NCI-H446 (cell line): ENCODE data around the gene CISH.

Experiments used
- DNase-seq, 2 experiments: peaks; one replicate each; lab custom pipeline; 2025; lab: John Stamatoyannopoulos, UW

CISH gene

DNA sequence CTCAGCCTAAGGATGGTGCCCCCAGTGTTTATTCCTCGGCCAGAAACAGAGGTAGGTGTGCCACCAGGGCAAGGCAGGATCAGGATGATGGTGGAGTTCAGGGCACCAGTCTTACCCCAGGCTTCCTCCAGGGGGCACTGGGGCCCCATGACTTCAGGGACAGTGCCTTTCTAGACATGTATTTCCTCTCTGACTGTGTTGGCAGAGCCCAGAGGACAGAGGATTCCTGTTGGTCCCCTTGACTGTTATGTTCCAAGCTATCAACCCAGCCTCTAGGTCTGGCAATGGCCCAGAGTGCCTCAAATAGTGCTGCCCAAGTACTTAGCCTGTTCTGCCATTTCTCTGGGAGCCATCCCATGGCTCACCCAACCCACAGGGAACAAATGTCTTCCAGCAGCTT lies 39.4 kb downstream of the CISH start:
- peak; percentile 4 to 52 for DNase-seq

DNA sequence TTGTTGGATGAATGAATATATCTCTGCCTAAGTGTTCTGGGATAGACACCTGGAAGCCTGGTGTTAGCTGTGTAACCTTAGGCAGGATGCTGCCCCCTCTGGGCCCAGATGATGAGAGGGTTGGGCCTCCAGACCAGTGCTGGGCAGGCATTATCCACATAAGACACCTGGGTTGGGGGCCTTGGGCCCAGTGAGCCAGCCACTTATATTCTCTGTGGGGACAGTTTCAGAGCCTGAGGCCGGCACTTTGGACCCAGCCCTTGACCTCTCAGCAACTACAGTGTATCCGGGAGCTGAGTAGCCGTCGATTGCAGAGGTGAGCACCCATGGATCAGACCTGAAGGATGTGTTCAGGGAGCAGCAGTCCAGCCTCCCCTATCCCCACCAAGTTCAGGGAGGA lies 40.1 kb downstream of the CISH start:
- DNase-seq: no peak

DNA sequence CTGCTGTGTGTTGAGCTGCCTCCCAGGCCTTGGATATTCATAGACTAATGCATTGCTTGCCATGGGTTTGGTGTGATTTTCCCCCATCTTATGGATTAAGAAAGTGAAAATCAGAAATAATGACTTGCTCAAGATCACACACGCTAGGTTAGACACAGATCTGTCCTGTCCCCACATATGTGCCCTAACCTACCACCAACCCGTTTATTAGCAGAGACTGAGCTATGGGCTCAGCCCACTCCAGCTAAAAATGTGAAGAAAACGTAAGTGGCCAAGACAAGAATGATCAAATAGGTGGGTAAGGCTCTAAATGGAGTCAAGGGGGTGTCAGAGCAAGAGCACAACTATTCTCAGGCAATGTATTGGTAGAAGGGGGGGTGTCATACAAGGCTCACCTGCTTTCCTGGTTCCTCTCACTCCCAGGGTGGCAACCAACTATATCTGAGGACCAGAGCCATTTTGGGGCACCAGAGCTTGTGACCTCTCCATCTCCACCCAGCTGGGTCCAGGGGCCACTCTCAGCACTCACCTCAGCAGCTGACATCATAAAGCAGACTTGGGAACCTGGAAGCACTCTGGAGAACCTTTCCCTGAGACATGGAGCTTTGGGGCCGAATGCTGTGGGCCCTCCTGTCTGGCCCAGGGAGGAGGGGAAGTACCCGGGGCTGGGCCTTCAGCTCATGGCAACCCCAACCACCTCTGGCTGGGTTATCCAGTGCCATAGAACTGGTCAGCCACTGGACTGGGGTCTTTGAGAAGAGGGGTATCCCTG lies 40.9 kb downstream of the CISH start:
- DNase-seq: no peak

DNA sequence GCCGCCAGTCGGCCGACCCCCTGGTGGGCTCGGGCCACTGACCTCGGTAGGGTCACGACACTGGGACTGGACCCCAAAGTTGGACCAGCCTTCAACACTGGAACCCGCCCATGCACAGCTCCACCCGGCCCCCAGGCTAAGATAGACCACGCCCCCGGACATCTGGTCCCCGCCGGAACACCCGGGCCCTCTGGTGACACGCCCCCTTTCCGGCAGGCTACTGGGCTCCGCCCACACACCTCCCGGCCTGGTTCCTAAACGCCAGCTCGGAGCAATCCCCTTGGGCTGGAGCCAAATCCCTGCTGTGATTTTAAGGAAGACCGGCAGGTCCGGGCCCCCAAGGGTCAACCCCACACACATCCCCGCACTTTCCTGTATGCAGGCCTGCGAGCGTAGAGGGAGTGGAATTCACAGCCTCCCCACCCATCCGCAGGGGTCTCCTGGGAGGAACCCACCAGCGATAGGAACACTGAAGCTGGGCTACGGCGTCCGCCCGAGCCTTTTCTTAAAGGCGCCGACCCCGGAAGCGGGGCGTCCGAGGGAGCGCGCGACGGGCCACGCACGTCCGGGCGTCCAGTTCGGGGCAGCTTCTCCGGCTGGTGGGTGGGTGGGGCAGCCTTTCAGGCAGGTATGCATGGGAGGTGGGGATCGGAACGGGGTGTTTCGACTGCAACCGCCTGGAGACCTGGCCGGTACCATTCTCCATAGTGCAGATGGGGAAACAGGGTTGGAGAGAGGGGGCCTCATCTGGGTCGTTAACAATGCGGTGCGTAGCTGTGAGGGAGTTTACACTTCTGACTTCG lies 42.4 kb downstream of the CISH start, which contains the start of gene HEMK1:
Gene HEMK1, plus strand, starts transcription at position 576 of the 803 bp plus-strand sequence. CDS start 1,583 bp downstream, outside the sequence.
- peak; percentile 82 to 91 for DNase-seq

DNA sequence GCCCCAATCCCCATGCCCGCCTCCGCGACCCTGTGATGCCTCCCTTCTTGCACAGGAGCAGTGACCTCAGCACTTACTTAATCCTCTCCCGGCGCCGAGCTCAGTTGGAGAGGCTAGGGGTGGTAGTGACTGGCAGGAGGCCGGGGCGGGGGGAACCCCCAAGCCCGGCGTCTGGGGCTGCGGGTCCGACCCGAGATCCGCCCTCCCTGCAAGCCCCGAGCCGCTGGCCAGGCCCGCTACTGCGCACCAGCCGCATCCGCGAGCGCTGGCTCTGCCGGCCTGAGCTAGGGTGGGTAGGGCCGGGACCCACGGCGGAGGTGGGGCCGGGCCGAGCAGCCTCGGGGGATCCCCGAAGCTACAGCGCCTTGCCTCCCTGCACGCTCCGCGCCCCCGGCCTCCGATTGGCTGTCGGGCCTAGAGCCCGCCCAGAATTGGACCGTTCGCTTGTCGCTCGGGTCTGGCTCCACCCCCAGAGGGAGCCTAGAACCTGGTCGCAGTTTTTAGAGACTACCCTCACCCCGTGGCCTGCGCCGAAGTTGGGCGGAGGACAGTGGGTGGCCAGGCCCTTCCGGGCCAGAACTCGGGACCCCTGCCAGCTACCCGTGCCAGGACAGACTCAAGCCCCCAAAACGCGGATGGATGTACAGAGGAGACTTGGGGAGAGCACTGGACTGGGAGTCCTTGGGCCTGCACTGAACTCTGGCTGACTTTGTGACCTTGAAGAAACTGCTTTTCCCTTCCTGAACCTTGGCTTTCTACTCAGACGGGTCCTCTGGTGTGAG lies 44.0 kb downstream of the CISH start, which contains the start of gene C3orf18:
Gene C3orf18, minus strand, starts transcription at position 362 of the 782 bp plus-strand sequence. CDS start 2,048 bp downstream, outside the sequence.
- no peak for DNase-seq

DNA sequence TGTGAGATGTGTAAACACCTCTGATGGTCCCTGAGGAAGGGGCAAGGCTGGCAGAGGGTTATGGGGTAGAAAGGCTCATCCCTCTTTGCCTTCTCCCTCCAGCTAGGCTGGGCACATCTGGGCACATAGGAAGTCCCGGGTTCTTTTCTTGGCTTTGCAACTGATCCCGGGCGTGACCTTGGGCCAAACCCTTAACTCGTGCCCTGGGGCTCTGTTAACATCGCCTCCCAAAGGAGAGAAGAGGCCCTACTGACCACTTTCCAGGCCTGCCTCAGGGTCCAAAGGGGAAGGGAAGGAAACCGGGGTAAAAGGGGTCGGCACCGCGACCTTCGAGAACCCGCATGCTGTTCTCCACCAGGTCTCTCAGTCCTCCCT lies 44.6 kb downstream of the CISH start:
- no peak for DNase-seq

DNA sequence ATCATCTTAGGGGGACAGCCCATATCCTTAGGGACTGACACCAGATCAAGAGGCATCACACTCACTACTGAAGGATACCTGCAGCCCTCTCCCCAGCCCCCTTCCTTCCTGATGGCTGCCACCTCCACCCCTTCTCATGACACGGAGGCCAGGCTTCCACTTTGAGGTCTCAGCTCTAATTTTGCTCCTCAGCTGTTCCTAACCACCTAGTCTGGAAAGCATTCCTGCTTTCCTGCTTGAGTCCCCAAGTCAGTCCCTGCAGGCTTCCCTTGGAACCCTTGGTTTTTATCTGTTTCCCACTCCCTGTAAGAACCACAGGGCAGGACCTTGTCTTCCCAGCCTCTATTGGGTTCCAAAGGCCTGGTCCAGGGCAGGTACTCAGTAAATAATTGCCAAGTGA lies 47.3 kb downstream of the CISH start:
- no peak for DNase-seq

DNA sequence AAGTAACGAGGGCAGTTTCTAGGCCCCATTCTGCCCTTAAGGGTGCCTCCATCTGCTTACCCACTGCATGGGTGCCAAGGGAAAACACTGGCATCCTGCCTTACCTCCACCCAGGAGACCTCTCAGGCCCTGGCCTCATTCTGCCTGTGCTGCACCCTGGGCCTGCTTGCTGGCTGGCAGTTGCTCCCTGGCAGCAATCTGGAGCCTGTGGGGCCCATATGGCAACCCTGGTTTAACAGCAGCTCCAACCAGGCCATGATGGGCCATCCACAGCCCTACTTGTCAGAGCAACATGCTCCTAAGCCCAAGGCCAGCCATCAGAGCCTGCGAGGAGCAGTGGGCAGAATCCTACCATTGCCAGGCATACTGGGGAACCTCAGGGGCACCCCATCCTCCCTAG lies 47.7 kb downstream of the CISH start:
- peak; percentile 19 to 87 for DNase-seq

DNA sequence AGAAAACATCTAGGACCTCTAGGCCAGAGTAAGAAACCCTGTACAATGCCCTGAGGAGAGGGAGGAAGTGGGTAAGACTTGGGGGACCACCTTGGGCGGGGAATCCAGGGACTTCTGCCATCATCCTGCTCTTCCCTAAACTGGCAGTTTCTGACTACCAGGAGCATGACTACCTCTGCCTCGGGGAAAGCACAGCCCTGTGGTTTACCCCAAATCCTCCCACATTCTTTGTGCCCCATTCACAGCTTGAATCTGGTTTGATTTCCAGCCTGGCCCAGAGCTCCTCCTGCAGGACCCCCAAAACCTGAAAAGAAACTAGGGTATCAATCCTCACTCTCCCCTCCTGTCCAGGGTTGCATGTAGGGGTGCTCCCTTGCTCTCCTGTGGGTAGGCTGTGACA lies 48.7 kb downstream of the CISH start:
- DNase-seq: no peak

DNA sequence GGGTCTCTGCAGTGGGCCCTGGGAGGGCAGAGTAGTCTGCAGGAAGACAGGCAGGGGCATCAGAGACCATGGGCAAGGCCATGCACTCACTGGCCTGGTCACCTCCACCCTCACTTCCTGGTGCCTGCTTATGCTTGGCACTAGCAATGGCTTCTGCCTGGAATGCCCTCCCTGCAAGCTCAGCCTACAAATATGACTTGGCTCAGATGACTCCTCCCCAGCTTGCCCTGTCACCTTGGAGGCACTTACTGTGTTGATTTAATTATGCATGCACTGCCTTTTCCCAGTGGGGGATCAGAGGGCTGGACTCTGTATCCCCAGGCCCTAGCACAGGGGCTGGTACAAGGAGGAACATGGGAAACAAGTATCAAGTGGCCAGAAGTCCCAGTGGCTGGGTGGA lies 51.9 kb downstream of the CISH start:
- DNase-seq: no peak

DNA sequence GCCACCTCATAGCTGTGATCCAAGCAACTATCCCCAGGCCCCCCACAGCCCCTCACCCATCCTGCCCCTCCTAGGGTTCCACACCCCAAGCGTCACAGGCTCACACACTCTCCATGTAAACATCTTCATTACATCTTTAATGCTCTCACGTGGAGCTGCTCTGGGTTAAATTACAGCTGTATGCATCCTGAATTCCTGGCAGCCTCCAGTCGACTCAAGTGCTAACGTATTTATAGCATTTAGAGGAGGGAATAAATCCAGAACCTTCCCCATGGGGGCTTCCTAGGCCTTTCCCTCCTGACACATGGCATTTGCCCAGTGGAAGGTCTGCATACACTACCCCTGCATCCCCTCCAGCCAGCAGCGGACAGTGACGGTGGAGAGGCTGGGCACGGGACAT lies 53.7 kb downstream of the CISH start:
- no peak for DNase-seq

DNA sequence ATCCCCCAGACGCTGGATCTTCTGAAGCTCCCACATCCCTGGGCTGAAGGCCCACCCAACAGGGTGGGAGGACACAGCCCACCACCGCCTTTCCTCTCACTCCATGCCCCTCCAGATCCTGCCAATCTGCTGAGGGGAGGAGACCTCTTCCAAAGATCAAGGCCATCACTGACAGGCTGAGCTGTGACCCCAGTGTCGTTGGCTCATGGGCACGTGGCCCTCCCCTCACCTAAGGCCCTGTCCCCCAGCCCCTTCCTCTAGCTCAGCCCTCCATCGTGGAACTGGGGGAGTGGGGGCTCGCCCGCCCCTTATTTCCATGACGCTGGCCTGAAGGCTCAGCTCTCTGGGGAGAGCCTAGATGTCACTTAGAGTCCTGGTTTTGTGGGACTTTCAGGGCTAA lies 54.5 kb downstream of the CISH start:
- DNase-seq: no peak
